ENCODE data around the gene B3GALT4.

The B3GALT4 gene

GRCh38 chr6:33279971-33280511 is 3.1 kb downstream of the B3GALT4 start (continued):
- TF ChIP-seq ZNF692 (tag by site-specific recombination; IDR thresholded peaks at IDR 0.05) (no peak), ZNF169 (tag by site-specific recombination; IDR thresholded peaks at IDR 0.05) (no peak), ZNF555 (tag by site-specific recombination; conservative IDR thresholded peaks at IDR 0.05) (no peak), ZNF776 (tag by site-specific recombination; IDR thresholded peaks at IDR 0.05; ENCODE audit: borderline replicate concordance) (no peak), ZNF701 (tag by site-specific recombination; IDR thresholded peaks at IDR 0.05) (no peak), ZNF132 (tag by site-specific recombination; IDR thresholded peaks at IDR 0.05; ENCODE audit: borderline replicate concordance) (no peak), ZNF677 (tag by site-specific recombination; IDR thresholded peaks at IDR 0.05) (no peak), SP7 (tag by site-specific recombination; IDR thresholded peaks at IDR 0.05) (peak; percentile 63), GFI1B (tag by site-specific recombination; IDR thresholded peaks at IDR 0.05) (no peak), MZF1 (tag by site-specific recombination; IDR thresholded peaks at IDR 0.05; ENCODE audit: borderline replicate concordance) (peak; percentile 80), PRDM10 (tag by site-specific recombination; IDR thresholded peaks at IDR 0.05) (peak; percentile 98), ZBTB1 (tag by site-specific recombination; IDR thresholded peaks at IDR 0.05) (no peak), ZNF560 (tag by site-specific recombination; IDR thresholded peaks at IDR 0.05; ENCODE audit: borderline replicate concordance) (no peak), ZNF544 (tag by site-specific recombination; IDR thresholded peaks at IDR 0.05) (no peak), ZNF146 (tag by site-specific recombination; IDR thresholded peaks at IDR 0.05) (no peak), ELK4 (IDR thresholded peaks at IDR 0.05; ENCODE audit: borderline replicate concordance, low read depth, low read length) (no peak), PRDM6 (tag by site-specific recombination; IDR thresholded peaks at IDR 0.05) (no peak), ZNF670 (tag by site-specific recombination; IDR thresholded peaks at IDR 0.05; ENCODE audit: low read depth) (no peak), ZNF184 (tag by site-specific recombination; IDR thresholded peaks at IDR 0.05) (no peak), EGR2 (tag by site-specific recombination; IDR thresholded peaks at IDR 0.05; ENCODE audit: low read depth) (no peak), ZNF660 (tag by site-specific recombination; IDR thresholded peaks at IDR 0.05) (no peak; the same call in 1 of the 2 replicates), ZNF473 (tag by site-specific recombination; IDR thresholded peaks at IDR 0.05) (no peak), ZNF416 (tag by site-specific recombination; IDR thresholded peaks at IDR 0.05) (no peak), ZSCAN4 (tag by site-specific recombination; IDR thresholded peaks at IDR 0.05) (no peak), ZNF549 (tag by site-specific recombination; IDR thresholded peaks at IDR 0.05) (no peak), ZNF514 (tag by site-specific recombination; IDR thresholded peaks at IDR 0.05) (no peak), ZNF488 (tag by site-specific recombination; IDR thresholded peaks at IDR 0.05) (no peak), ZNF341 (tag by site-specific recombination; IDR thresholded peaks at IDR 0.05; ENCODE audit: low read depth) (peak; percentile 14; the same call in 1 of the 2 replicates), ZNF530 (tag by site-specific recombination; IDR thresholded peaks at IDR 0.05; ENCODE audit: low read depth) (no peak)
